Panc1 (cell line): Measurements from ENCODE around the gene SFXN2.

Source experiments
- CTCF ChIP-seq: fragments of 450-650 bp; IDR thresholded peaks from 2 replicates; pipeline ENCODE4 v1.5.1; 2017; ENCODE audit warnings: mild to moderate bottlenecking
- POLR2AphosphoS5 ChIP-seq: IDR thresholded peaks from 2 replicates; pipeline ENCODE4 v1.6.1; 2012; ENCODE audit warnings: mild to moderate bottlenecking, low read depth, low read length, moderate library complexity
- SIN3A ChIP-seq: IDR thresholded peaks from 2 replicates; pipeline ENCODE4 v1.6.1; 2012; ENCODE audit warnings: low read depth, mild to moderate bottlenecking, low read length, moderate library complexity, borderline replicate concordance; ENCODE audit not compliant: insufficient read depth

DNA sequence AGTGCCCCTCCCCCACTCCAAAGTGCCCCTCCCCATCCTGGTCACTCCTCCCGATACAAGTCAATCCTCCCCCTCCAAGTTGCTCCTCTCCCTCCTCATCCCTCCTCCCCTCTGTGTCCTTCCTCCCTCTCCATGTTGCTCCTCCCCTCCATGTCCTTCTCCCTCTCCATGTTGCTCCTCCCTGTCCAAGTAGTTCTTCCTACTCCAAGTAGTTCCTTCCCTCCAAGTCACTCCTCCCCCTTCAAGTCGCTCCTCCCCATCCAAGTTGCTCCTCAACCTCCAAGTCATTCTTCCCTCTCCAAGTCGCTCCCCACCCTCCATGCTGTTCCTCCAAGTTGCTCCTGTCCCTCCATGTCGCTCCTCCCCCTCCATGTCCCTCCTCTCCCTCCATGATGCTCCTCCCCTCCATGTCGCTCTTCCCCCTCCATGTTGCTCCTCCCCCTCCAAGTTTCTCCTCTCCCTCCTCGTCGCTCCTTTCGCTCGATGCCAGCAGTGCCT, 20.7 kb downstream of the SFXN2 start:
- no peak for TF ChIP-seq CTCF
- TF ChIP-seq SIN3A: no peak
- no peak for TF ChIP-seq POLR2AphosphoS5
